ENCODE data around the gene CDSN. TPM values are rescaled to one million over a fixed set of nuclear protein-coding genes. Genes with fewer than 3 reads are reported as not detected.

The CDSN gene
- polyA plus RNA-seq, 1 donor (not counting 4 experiments of a cell fraction or from before 2014, with no cell fraction given) = 4.0 TPM

GRCh38 chr6:31115941-31116560 lies 4.2 kb downstream of the CDSN start:
- dilution Hi-C loops (cut with MboI; ENCODE audit: extremely low pct_ligation_motif_present, low sequenced_read_pairs) = no loop called here
- no peaks in the 10 kb centered on the region for H3K9me1 ChIP-seq (ENCODE audit: control insufficient read depth, extremely low read depth, insufficient read depth, low read length)
- FAIRE-seq (peak; percentile 58), DNase-seq (ENCODE audit: low read depth, low spot score) (no peak)
- H3K4me3 ChIP-seq (ENCODE audit: control insufficient read depth in 2 of 3, extremely low read depth in 1 of 3, insufficient read depth in 2 of 3, low read depth in 1 of 3, low read length in 3 of 3) = peak overlapping the region; percentile 57 to 85 (median 82)
- peaks cover 35% of the 10 kb centered on the region for H3K79me2 ChIP-seq (ENCODE audit: control insufficient read depth, insufficient read depth, low read length)
- no peak overlapping the region for H3K9ac ChIP-seq (ENCODE audit: control insufficient read depth, extremely low read depth, insufficient read depth, low read length)
- no peak overlapping the region for H3K27ac ChIP-seq (ENCODE audit: control insufficient read depth, insufficient read depth, low read length)
- peaks cover 38% of the 10 kb centered on the region for H3K4me1 ChIP-seq (ENCODE audit: control insufficient read depth, extremely low read depth, insufficient read depth, low read length)
- H3K27me3 ChIP-seq (ENCODE audit: control insufficient read depth, extremely low read depth, insufficient read depth, low read length) = no peaks in the 10 kb centered on the region
- peak overlapping the region; percentile 99 for H3K4me2 ChIP-seq (ENCODE audit: control insufficient read depth, extremely low read depth, insufficient read depth, low read depth, low read length)
- TF ChIP-seq EZH2 (IDR thresholded peaks at IDR 0.05; ENCODE audit: low read length) = no peak
- TF ChIP-seq CTCF (optimal IDR thresholded peaks at IDR 0.05 in 1 of 3, IDR thresholded peaks at IDR 0.05 in 1 of 3, conservative IDR thresholded peaks at IDR 0.05 in 1 of 3; ENCODE audit: extremely low read depth in 1 of 3, insufficient read depth in 2 of 3, low read length in 3 of 3) = no peak
- peaks cover 8 to 10% of the 10 kb centered on the region in 2 experiments for H3K36me3 ChIP-seq (ENCODE audit: control insufficient read depth in 2 of 2, extremely low read depth in 1 of 2, insufficient read depth in 2 of 2, low read length in 2 of 2)
- no peaks in the 10 kb centered on the region for H4K20me1 ChIP-seq (ENCODE audit: control insufficient read depth, extremely low read depth, insufficient read depth, low read length)
- no peak overlapping the region for H2AFZ ChIP-seq (ENCODE audit: control insufficient read depth, low read length)
- H3K9me3 ChIP-seq (ENCODE audit: control insufficient read depth, low read depth, low read length) = no peaks in the 10 kb centered on the region

- H3K4me3 ChIP-seq (ENCODE audit: control insufficient read depth in 2 of 3, extremely low read depth in 1 of 3, insufficient read depth in 2 of 3, low read depth in 1 of 3, low read length in 3 of 3) = peak overlapping the region; percentile 57 to 85 (median 82)
- peak overlapping the region; percentile 99 for H3K4me2 ChIP-seq (ENCODE audit: control insufficient read depth, extremely low read depth, insufficient read depth, low read depth, low read length)
- peaks cover 38% of the 10 kb centered on the region for H3K4me1 ChIP-seq (ENCODE audit: control insufficient read depth, extremely low read depth, insufficient read depth, low read length)
- peak overlapping the region; percentile 91 for H3K27ac ChIP-seq (ENCODE audit: control insufficient read depth, insufficient read depth, low read length)
- DNase-seq (ENCODE audit: low read depth, low spot score) = no peak
- no peaks in the 10 kb centered on the region for H3K9me1 ChIP-seq (ENCODE audit: control insufficient read depth, extremely low read depth, insufficient read depth, low read length)
- no peaks in the 10 kb centered on the region for H3K27me3 ChIP-seq (ENCODE audit: control insufficient read depth, extremely low read depth, insufficient read depth, low read length)
- dilution Hi-C loops (cut with MboI; ENCODE audit: extremely low pct_ligation_motif_present, low sequenced_read_pairs) = no loop called here
- peaks cover 8 to 10% of the 10 kb centered on the region in 2 experiments for H3K36me3 ChIP-seq (ENCODE audit: control insufficient read depth in 2 of 2, extremely low read depth in 1 of 2, insufficient read depth in 2 of 2, low read length in 2 of 2)
- no peak for FAIRE-seq
- H3K9ac ChIP-seq (ENCODE audit: control insufficient read depth, extremely low read depth, insufficient read depth, low read length) = peak overlapping the region; percentile 89
- H3K9me3 ChIP-seq (ENCODE audit: control insufficient read depth, low read depth, low read length) = no peaks in the 10 kb centered on the region
- TF ChIP-seq CTCF (optimal IDR thresholded peaks at IDR 0.05 in 1 of 3, IDR thresholded peaks at IDR 0.05 in 1 of 3, conservative IDR thresholded peaks at IDR 0.05 in 1 of 3; ENCODE audit: extremely low read depth in 1 of 3, insufficient read depth in 2 of 3, low read length in 3 of 3) = peak in 2 of 3 experiments; percentile 56 to 59
- TF ChIP-seq EZH2 (IDR thresholded peaks at IDR 0.05; ENCODE audit: low read length) = no peak
- no peaks in the 10 kb centered on the region for H4K20me1 ChIP-seq (ENCODE audit: control insufficient read depth, extremely low read depth, insufficient read depth, low read length)
- peaks cover 35% of the 10 kb centered on the region for H3K79me2 ChIP-seq (ENCODE audit: control insufficient read depth, insufficient read depth, low read length)
- H2AFZ ChIP-seq (ENCODE audit: control insufficient read depth, low read length) = peak overlapping the region; percentile 39
Measured at GRCh38 chr6:31114970-31115849, 5.0 kb downstream of the CDSN start.
